HUES6 (cell line): ENCODE measurements around the gene CAMSAP3.

Experiments used
- H3K27ac ChIP-seq: 2 replicates; pipeline ENCODE4 v1.7.0; 2013; ENCODE audit warnings: low read depth, mild to moderate bottlenecking, low read length, inconsistent platforms
- H3K27me3 ChIP-seq: 2 replicates; pipeline ENCODE4 v1.6.1; 2013; ENCODE audit warnings: low read length; ENCODE audit not compliant: control insufficient read depth, insufficient read depth
- H3K36me3 ChIP-seq: 2 replicates; pipeline ENCODE4 v1.6.1; 2013; ENCODE audit warnings: low read length; ENCODE audit not compliant: control insufficient read depth, insufficient read depth
- H3K4me1 ChIP-seq: 2 replicates; pipeline ENCODE4 v1.6.1; 2013; ENCODE audit warnings: low read length; ENCODE audit not compliant: control insufficient read depth, insufficient read depth
- H3K4me3 ChIP-seq: 2 replicates; pipeline ENCODE4 v1.5.1; 2013; ENCODE audit warnings: low read depth, low read length
- H3K9ac ChIP-seq: one replicate; pipeline ENCODE4 v1.6.1; 2013; ENCODE audit warnings: mild to moderate bottlenecking, low read length
- H3K9me3 ChIP-seq: 2 replicates; pipeline ENCODE4 v1.6.1; 2013; ENCODE audit warnings: low read depth, low read length; ENCODE audit not compliant: control insufficient read depth, insufficient read depth

CAMSAP3 gene

DNA sequence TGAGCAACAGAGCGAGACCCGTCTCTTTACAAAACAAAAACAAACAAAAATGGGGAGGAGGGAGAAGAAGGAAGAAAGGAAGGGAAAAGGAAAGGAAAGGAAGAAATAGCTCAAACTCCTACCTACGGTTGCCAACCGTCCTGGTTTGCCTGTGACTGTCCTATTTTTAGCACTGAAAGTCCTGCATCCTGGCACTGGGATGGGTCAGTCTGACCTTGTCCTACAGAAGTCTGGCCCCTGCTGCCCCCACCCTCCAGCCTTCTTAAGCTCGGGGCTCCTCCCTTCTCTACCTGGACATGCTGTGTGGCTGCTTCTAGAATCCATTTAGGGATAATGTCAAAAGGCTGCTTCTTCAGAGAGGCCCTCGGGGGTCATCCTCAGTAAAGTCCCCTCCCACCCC is 40.0 kb downstream of the CAMSAP3 start:
- peaks cover 27% of the 10 kb centered on the region for H3K27me3 ChIP-seq
- H3K27ac ChIP-seq = no peak overlapping the region
- no peaks in the 10 kb centered on the region; the same call in 1 of the 2 replicates for H3K9me3 ChIP-seq
- peaks cover 18% of the 10 kb centered on the region for H3K36me3 ChIP-seq
- no peak overlapping the region for H3K4me3 ChIP-seq
- peaks cover 5% of the 10 kb centered on the region for H3K4me1 ChIP-seq
- no peak overlapping the region for H3K9ac ChIP-seq

DNA sequence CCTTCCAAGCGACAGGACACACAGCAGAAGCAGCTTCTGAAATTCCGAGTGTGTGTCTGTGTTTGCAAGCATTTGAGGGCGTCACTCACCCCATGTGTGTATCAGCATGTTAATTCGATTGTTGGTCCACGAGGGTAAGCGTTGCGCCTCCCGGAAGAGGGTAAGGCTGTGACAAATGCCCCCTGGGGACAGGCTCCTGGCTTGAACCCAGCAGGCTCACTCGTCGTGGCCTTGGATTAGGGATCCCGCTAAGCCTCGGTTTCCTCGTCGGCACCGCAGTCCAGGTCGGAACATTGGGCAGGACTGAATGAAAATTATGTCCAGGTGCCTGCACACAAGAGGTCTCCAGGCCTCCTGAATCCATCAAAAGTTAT is 40.6 kb downstream of the CAMSAP3 start:
- Histone ChIP-seq H3K4me3 (peak overlapping the region; percentile 72), H3K9me3 (no peaks in the 10 kb centered on the region; the same call in 1 of the 2 replicates), H3K36me3 (peaks cover 18% of the 10 kb centered on the region), H3K27me3 (peaks cover 27% of the 10 kb centered on the region), H3K4me1 (peaks cover 5% of the 10 kb centered on the region), H3K27ac (no peak overlapping the region), H3K9ac (no peak overlapping the region)

DNA sequence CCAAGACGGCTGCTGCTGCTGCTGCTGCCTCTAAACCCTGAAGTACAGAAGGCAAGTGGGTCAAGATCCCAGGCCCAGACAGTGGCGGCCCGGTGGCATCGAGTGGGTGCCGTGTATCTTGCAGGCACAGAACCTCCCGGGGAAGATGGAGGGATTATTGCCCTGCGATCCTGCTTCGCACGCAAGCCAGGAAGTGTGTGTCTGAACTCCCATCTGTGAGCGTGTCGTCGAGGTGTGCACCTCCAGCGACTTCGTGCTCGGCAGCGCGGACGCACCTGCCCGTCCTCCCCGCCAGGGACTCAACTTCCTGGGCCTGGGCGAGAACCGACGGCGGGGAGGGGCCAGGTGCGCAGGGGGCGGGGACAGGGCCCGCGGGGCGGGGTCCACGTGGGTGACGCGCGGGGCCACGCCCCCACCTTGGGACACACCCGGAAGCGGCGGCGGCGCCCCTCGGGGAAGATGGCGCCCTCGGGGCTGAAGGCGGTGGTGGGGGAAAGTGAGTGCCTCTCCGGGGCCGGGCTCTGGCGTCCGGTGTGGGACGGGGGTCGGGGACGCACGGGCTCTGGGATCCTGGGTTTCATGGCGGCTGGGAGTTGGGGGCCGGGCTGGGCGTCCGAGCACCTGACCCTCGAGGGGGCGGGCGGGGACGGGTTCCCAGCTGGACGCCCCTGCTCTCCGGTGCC is 41.2 kb downstream of the CAMSAP3 start, which contains the start of gene STXBP2:
Gene STXBP2 (plus strand): TSS at position 420 of the 683 bp plus-strand sequence. CDS start 40 bp downstream, at position 460.
- 0 out of 2 replicates have a peak within 1 kb of the TSS, but pooled peaks have one; percentile 13 for H3K27ac ChIP-seq
- H3K4me1 ChIP-seq = peaks cover 5% of the 10 kb centered on the region

GRCh38 chr19:7637374-7638256 is 42.0 kb downstream of the CAMSAP3 start:
- Histone ChIP-seq H3K27me3 (peaks cover 27% of the 10 kb centered on the region), H3K4me1 (peaks cover 5% of the 10 kb centered on the region), H3K9me3 (no peaks in the 10 kb centered on the region; the same call in 1 of the 2 replicates), H3K27ac (0 out of 2 replicates have a peak overlapping the region, but pooled peaks have one; percentile 13), H3K36me3 (peaks cover 13% of the 10 kb centered on the region), H3K4me3 (peak overlapping the region; percentile 72), H3K9ac (peak overlapping the region; percentile 27)

More for the DNA sequence above, 41.2 kb downstream of the CAMSAP3 start, which contains the start of gene STXBP2:
- peak within 1 kb of the TSS; percentile 72 for H3K4me3 ChIP-seq
- H3K9me3 ChIP-seq = no peaks in the 10 kb centered on the region; the same call in 1 of the 2 replicates
- peak within 1 kb of the TSS; percentile 27 for H3K9ac ChIP-seq
- H3K27me3 ChIP-seq = peaks cover 27% of the 10 kb centered on the region
- H3K36me3 ChIP-seq = peaks cover 16% of the 10 kb centered on the region

DNA sequence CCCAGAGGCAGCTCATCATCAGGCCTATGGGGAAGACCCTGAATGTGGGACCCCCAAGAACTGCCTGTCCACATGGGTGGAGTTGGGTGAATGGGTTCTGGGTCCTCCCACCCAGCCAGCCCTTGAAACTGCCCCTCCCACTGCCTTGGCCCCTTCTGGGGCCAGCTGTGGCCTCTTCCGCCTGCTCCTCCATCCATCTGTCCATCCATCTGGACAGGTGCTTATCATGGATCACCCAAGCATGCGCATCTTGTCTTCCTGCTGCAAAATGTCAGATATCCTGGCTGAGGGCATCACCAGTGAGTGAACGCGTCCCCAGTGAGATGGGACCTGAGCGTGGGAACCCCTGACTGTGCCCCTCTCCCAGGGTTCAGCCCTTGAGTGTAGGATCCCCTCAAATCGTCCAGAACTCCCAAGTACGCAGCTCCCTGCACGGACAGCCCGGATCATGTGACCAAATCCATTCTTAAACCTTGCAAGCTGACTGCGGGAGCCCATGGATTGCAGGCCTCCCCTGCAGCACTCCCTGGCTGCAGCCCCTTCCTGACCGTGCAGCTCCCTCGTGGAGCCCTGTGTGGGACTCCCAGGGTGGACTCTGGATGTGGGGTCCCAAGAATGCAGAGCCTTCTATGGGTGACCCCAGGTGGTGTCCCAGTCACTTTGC is 43.3 kb downstream of the CAMSAP3 start:
- peaks cover 11% of the 10 kb centered on the region for H3K36me3 ChIP-seq
- H3K4me3 ChIP-seq = no peak overlapping the region
- H3K4me1 ChIP-seq = peaks cover 5% of the 10 kb centered on the region
- no peaks in the 10 kb centered on the region; the same call in 1 of the 2 replicates for H3K9me3 ChIP-seq
- no peak overlapping the region for H3K9ac ChIP-seq
- H3K27me3 ChIP-seq = peaks cover 22% of the 10 kb centered on the region
- no peak overlapping the region for H3K27ac ChIP-seq

GRCh38 chr19:7639863-7640348 is 44.2 kb downstream of the CAMSAP3 start:
- Histone ChIP-seq H3K27me3 (peaks cover 18% of the 10 kb centered on the region), H3K4me3 (no peak overlapping the region), H3K9ac (no peak overlapping the region), H3K27ac (no peak overlapping the region), H3K36me3 (peaks cover 17% of the 10 kb centered on the region), H3K9me3 (no peaks in the 10 kb centered on the region; the same call in 1 of the 2 replicates), H3K4me1 (peaks cover 5% of the 10 kb centered on the region)

GRCh38 chr19:7640803-7641202 is 45.1 kb downstream of the CAMSAP3 start:
- H3K9me3 ChIP-seq = no peaks in the 10 kb centered on the region; the same call in 1 of the 2 replicates
- peaks cover 17% of the 10 kb centered on the region for H3K36me3 ChIP-seq
- peaks cover 9% of the 10 kb centered on the region for H3K27me3 ChIP-seq
- H3K9ac ChIP-seq = no peak overlapping the region
- no peak overlapping the region for H3K27ac ChIP-seq
- H3K4me1 ChIP-seq = peaks cover 5% of the 10 kb centered on the region
- H3K4me3 ChIP-seq = no peak overlapping the region

DNA sequence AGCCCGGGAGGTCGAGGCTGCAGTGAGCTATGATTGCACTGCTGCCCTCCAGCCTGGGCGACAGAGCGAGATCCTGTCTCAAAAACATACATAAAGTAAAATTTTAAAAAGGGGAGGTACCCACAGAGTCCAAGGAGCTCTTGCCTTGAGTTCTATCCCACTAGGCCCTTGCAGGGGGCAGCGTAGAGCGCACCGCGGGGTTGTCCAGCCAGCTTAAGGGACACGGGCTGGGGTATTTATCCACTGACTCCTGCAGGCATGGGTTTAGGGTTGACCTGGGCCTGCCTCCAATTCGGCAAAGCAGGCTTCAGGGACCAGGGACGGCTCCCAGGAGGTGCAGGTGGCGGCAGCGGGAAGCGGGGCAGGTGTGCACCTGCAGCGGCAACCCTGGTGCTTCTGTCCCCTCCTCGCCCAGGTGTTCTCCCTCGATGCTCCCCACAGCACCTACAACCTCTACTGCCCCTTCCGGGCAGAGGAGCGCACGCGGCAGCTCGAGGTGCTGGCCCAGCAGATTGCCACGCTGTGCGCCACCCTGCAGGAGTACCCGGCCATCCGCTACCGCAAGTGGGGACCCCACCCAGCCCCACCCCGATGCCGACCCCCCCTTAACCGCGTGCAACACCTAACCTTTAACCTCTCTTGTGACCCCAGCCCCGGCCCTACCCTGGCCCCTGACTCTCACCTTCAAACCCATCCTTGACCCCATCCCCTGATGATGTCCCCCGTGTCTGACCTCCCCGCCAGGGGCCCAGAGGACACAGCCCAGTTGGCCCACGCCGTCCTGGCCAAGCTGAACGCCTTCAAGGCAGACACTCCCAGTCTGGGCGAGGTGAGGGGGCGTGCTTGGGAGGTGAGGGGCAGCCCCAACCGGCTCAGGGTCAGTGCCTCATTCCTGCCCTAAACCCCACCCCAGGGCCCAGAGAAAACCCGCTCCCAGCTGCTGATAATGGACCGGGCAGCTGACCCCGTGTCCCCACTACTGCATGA is 45.9 kb downstream of the CAMSAP3 start:
- H3K27me3 ChIP-seq = peaks cover 2% of the 10 kb centered on the region
- no peaks in the 10 kb centered on the region; the same call in 1 of the 2 replicates for H3K9me3 ChIP-seq
- H3K4me1 ChIP-seq = peaks cover 1% of the 10 kb centered on the region
- no peak overlapping the region for H3K9ac ChIP-seq
- H3K4me3 ChIP-seq = no peak overlapping the region
- no peak overlapping the region for H3K27ac ChIP-seq
- H3K36me3 ChIP-seq = peaks cover 21% of the 10 kb centered on the region

DNA sequence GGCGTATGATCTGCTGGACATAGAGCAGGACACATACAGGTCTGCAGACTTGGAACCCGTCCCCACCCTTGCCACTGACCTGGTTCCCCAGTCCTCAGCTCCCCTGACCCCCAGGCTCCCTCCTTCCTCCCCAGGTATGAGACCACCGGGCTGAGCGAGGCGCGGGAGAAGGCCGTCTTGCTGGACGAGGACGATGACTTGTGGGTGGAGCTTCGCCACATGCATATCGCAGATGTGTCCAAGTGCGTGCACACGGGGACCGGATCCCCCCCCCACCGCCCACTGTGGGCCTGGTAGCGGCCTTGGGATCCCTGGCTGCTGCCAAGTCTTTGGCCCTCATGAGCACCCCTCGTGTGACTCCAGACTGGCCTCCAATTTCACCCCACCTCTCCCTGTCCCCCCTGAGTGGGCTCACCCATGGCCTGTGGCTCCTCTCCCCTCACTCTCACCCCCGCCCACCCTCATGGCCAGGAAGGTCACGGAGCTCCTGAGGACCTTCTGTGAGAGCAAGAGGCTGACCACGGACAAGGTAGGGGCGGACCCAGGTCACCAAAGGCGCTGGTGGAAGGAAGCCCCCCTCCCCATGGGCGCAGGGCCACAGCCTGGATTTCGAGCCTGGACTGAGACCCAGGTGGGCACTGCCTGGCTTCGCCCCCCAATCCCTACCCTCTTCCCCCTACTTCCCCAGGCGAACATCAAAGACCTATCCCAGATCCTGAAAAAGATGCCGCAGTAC is 46.8 kb downstream of the CAMSAP3 start:
- Histone ChIP-seq H3K4me1 (no peaks in the 10 kb centered on the region; the same call in 1 of the 2 replicates), H3K9me3 (no peaks in the 10 kb centered on the region; the same call in 1 of the 2 replicates), H3K9ac (no peak overlapping the region), H3K4me3 (no peak overlapping the region), H3K27ac (no peak overlapping the region), H3K27me3 (no peaks in the 10 kb centered on the region), H3K36me3 (peaks cover 24% of the 10 kb centered on the region)
